GM19328 (cell line): ENCODE measurements around the gene TMEM132C.
"Not testable (repeated sequence)": the region's sequence is repeated elsewhere in the genome, so short reads cannot be mapped to it uniquely, and the experiment has no call there.

Source experiments
- ATAC-seq: cut with Tn5 transposase; IDR thresholded peaks from one replicate; pipeline ENCODE4 v1.9.1; 2021; ENCODE audit warnings: mild to moderate bottlenecking, moderate library complexity; ENCODE audit not compliant: unreplicated experiment

TMEM132C gene

GRCh38 chr12:128267131-128267622 is at the start of gene TMEM132C:
TSS of gene TMEM132C (plus strand) at chr12:128267170. CDS start at chr12:128267403, 233 bp downstream.
- ATAC-seq: no peak

GRCh38 chr12:128224226-128224625 is 42.7 kb upstream of the TMEM132C start:
- ATAC-seq: no peak

- ATAC-seq: no peak
These were observed 38.4 kb upstream of the TMEM132C start for GRCh38 chr12:128228581-128228980.

GRCh38 chr12:128235635-128236417 is 31.1 kb upstream of the TMEM132C start:
- ATAC-seq: no peak

- no peak for ATAC-seq
These were observed 30.4 kb upstream of the TMEM132C start for GRCh38 chr12:128236525-128236924.

- ATAC-seq: no peak
These were observed 26.2 kb upstream of the TMEM132C start for GRCh38 chr12:128240745-128241144.

- ATAC-seq: no peak
These were observed 21.8 kb upstream of the TMEM132C start for GRCh38 chr12:128245121-128245520.

- ATAC-seq: no peak
These were observed 21.1 kb upstream of the TMEM132C start for GRCh38 chr12:128245905-128246304.

- no peak for ATAC-seq
These were observed 16.9 kb upstream of the TMEM132C start for GRCh38 chr12:128250096-128250495.

- not testable (repeated sequence) for ATAC-seq
These were observed 13.1 kb upstream of the TMEM132C start for GRCh38 chr12:128253829-128254228.

GRCh38 chr12:128258866-128259555 is 8.0 kb upstream of the TMEM132C start:
- no peak for ATAC-seq

GRCh38 chr12:128259556-128260070 is 7.4 kb upstream of the TMEM132C start:
- no peak for ATAC-seq

GRCh38 chr12:128261757-128262156 is 5.2 kb upstream of the TMEM132C start:
- no peak for ATAC-seq

GRCh38 chr12:128265566-128265965 is 1.4 kb upstream of the TMEM132C start:
- ATAC-seq: no peak

GRCh38 chr12:128266086-128266485 is 884 bp upstream of the TMEM132C start:
- no peak for ATAC-seq

- ATAC-seq: no peak
These were observed 334 bp upstream of the TMEM132C start for GRCh38 chr12:128266541-128267130.

- ATAC-seq: no peak
These were observed 845 bp downstream of the TMEM132C start for GRCh38 chr12:128267651-128268378.

- no peak for ATAC-seq
These were observed 1.5 kb downstream of the TMEM132C start for GRCh38 chr12:128268379-128268995.

GRCh38 chr12:128269181-128269591 is 2.2 kb downstream of the TMEM132C start:
- no peak for ATAC-seq

GRCh38 chr12:128276471-128276870 is 9.5 kb downstream of the TMEM132C start:
- no peak for ATAC-seq
